Measurements from ENCODE around the gene MGAT4A.
"Not testable (repeated sequence)": the region's sequence is repeated elsewhere in the genome, so short reads cannot be mapped to it uniquely, and the experiment has no call there.

Gene MGAT4A

GRCh38 chr2:98601532-98602132 lies 129.3 kb downstream of the MGAT4A start:
- Histone ChIP-seq H3K9ac (ENCODE audit: low read length) (no peak overlapping the region), H3K9me3 (ENCODE audit: control insufficient read depth, low read length) (no peaks in the 10 kb centered on the region), H3K36me3 (ENCODE audit: control insufficient read depth, insufficient read depth, low read length) (peaks cover 7% of the 10 kb centered on the region), H3K27me3 (ENCODE audit: control insufficient read depth, insufficient read depth, low read length) (no peaks in the 10 kb centered on the region), H3K4me3 (ENCODE audit: low read length) (no peak overlapping the region), H3K4me1 (ENCODE audit: control insufficient read depth, insufficient read depth, low read length) (peaks cover 2% of the 10 kb centered on the region)

- Histone ChIP-seq H3K4me3 (ENCODE audit: low read length) (no peak overlapping the region), H3K4me1 (ENCODE audit: control insufficient read depth, insufficient read depth, low read length) (no peaks in the 10 kb centered on the region), H3K9ac (ENCODE audit: low read length) (no peak overlapping the region), H3K27me3 (ENCODE audit: control insufficient read depth, insufficient read depth, low read length) (no peaks in the 10 kb centered on the region), H3K36me3 (ENCODE audit: control insufficient read depth, insufficient read depth, low read length) (peaks cover 7% of the 10 kb centered on the region), H3K9me3 (ENCODE audit: control insufficient read depth, low read length) (no peaks in the 10 kb centered on the region)
These were observed 132.0 kb downstream of the MGAT4A start for GRCh38 chr2:98598781-98599428.

GRCh38 chr2:98594665-98595064 lies 136.3 kb downstream of the MGAT4A start:
- not testable (repeated sequence) for H3K4me1 ChIP-seq (ENCODE audit: control insufficient read depth, insufficient read depth, low read length); H3K4me3 ChIP-seq (ENCODE audit: low read length); H3K9ac ChIP-seq (ENCODE audit: low read length); H3K9me3 ChIP-seq (ENCODE audit: control insufficient read depth, low read length); H3K36me3 ChIP-seq (ENCODE audit: control insufficient read depth, insufficient read depth, low read length); H3K27me3 ChIP-seq (ENCODE audit: control insufficient read depth, insufficient read depth, low read length)

- no peak overlapping the region for H3K4me3 ChIP-seq (ENCODE audit: low read length)
- H3K36me3 ChIP-seq (ENCODE audit: control insufficient read depth, insufficient read depth, low read length): no peaks in the 10 kb centered on the region
- no peaks in the 10 kb centered on the region for H3K27me3 ChIP-seq (ENCODE audit: control insufficient read depth, insufficient read depth, low read length)
- no peaks in the 10 kb centered on the region for H3K9me3 ChIP-seq (ENCODE audit: control insufficient read depth, low read length)
- no peak overlapping the region for H3K9ac ChIP-seq (ENCODE audit: low read length)
- no peaks in the 10 kb centered on the region for H3K4me1 ChIP-seq (ENCODE audit: control insufficient read depth, insufficient read depth, low read length)
These were observed 138.4 kb downstream of the MGAT4A start for GRCh38 chr2:98592565-98592964.

GRCh38 chr2:98589489-98589888 lies 141.4 kb downstream of the MGAT4A start:
- Histone ChIP-seq H3K27me3 (ENCODE audit: control insufficient read depth, insufficient read depth, low read length) (no peaks in the 10 kb centered on the region), H3K4me1 (ENCODE audit: control insufficient read depth, insufficient read depth, low read length) (peaks cover 9% of the 10 kb centered on the region), H3K4me3 (ENCODE audit: low read length) (no peak overlapping the region), H3K9ac (ENCODE audit: low read length) (no peak overlapping the region), H3K9me3 (ENCODE audit: control insufficient read depth, low read length) (no peaks in the 10 kb centered on the region), H3K36me3 (ENCODE audit: control insufficient read depth, insufficient read depth, low read length) (no peaks in the 10 kb centered on the region)

- peaks cover 13% of the 10 kb centered on the region for H3K4me1 ChIP-seq (ENCODE audit: control insufficient read depth, insufficient read depth, low read length)
- no peak overlapping the region for H3K9ac ChIP-seq (ENCODE audit: low read length)
- no peaks in the 10 kb centered on the region for H3K36me3 ChIP-seq (ENCODE audit: control insufficient read depth, insufficient read depth, low read length)
- no peak overlapping the region for H3K4me3 ChIP-seq (ENCODE audit: low read length)
- no peaks in the 10 kb centered on the region for H3K27me3 ChIP-seq (ENCODE audit: control insufficient read depth, insufficient read depth, low read length)
- H3K9me3 ChIP-seq (ENCODE audit: control insufficient read depth, low read length): no peaks in the 10 kb centered on the region
These were observed 142.0 kb downstream of the MGAT4A start for GRCh38 chr2:98588880-98589431.

GRCh38 chr2:98586551-98587140 lies 144.3 kb downstream of the MGAT4A start:
- Histone ChIP-seq H3K4me1 (ENCODE audit: control insufficient read depth, insufficient read depth, low read length) (peaks cover 21% of the 10 kb centered on the region), H3K4me3 (ENCODE audit: low read length) (no peak overlapping the region), H3K9me3 (ENCODE audit: control insufficient read depth, low read length) (no peaks in the 10 kb centered on the region), H3K36me3 (ENCODE audit: control insufficient read depth, insufficient read depth, low read length) (no peaks in the 10 kb centered on the region), H3K27me3 (ENCODE audit: control insufficient read depth, insufficient read depth, low read length) (no peaks in the 10 kb centered on the region), H3K9ac (ENCODE audit: low read length) (no peak overlapping the region)

- Histone ChIP-seq H3K27me3 (ENCODE audit: control insufficient read depth, insufficient read depth, low read length) (no peaks in the 10 kb centered on the region), H3K9ac (ENCODE audit: low read length) (no peak overlapping the region), H3K4me3 (ENCODE audit: low read length) (no peak overlapping the region), H3K9me3 (ENCODE audit: control insufficient read depth, low read length) (no peaks in the 10 kb centered on the region), H3K36me3 (ENCODE audit: control insufficient read depth, insufficient read depth, low read length) (no peaks in the 10 kb centered on the region), H3K4me1 (ENCODE audit: control insufficient read depth, insufficient read depth, low read length) (peaks cover 21% of the 10 kb centered on the region)
These were observed 145.5 kb downstream of the MGAT4A start for GRCh38 chr2:98585386-98585785.

GRCh38 chr2:98583816-98584618 lies 146.9 kb downstream of the MGAT4A start:
- Histone ChIP-seq H3K4me3 (ENCODE audit: low read length) (peak overlapping the region; percentile 4), H3K27me3 (ENCODE audit: control insufficient read depth, insufficient read depth, low read length) (no peaks in the 10 kb centered on the region), H3K4me1 (ENCODE audit: control insufficient read depth, insufficient read depth, low read length) (peaks cover 21% of the 10 kb centered on the region), H3K9ac (ENCODE audit: low read length) (peak overlapping the region; percentile 36), H3K36me3 (ENCODE audit: control insufficient read depth, insufficient read depth, low read length) (no peaks in the 10 kb centered on the region), H3K9me3 (ENCODE audit: control insufficient read depth, low read length) (no peaks in the 10 kb centered on the region)

GRCh38 chr2:98583276-98583675 lies 147.7 kb downstream of the MGAT4A start:
- H3K36me3 ChIP-seq (ENCODE audit: control insufficient read depth, insufficient read depth, low read length): no peaks in the 10 kb centered on the region
- no peak overlapping the region for H3K9ac ChIP-seq (ENCODE audit: low read length)
- H3K4me3 ChIP-seq (ENCODE audit: low read length): no peak overlapping the region
- H3K4me1 ChIP-seq (ENCODE audit: control insufficient read depth, insufficient read depth, low read length): peaks cover 21% of the 10 kb centered on the region
- no peaks in the 10 kb centered on the region for H3K9me3 ChIP-seq (ENCODE audit: control insufficient read depth, low read length)
- no peaks in the 10 kb centered on the region for H3K27me3 ChIP-seq (ENCODE audit: control insufficient read depth, insufficient read depth, low read length)

- peaks cover 21% of the 10 kb centered on the region for H3K4me1 ChIP-seq (ENCODE audit: control insufficient read depth, insufficient read depth, low read length)
- no peaks in the 10 kb centered on the region for H3K36me3 ChIP-seq (ENCODE audit: control insufficient read depth, insufficient read depth, low read length)
- no peaks in the 10 kb centered on the region for H3K27me3 ChIP-seq (ENCODE audit: control insufficient read depth, insufficient read depth, low read length)
- H3K9me3 ChIP-seq (ENCODE audit: control insufficient read depth, low read length): no peaks in the 10 kb centered on the region
- H3K4me3 ChIP-seq (ENCODE audit: low read length): no peak overlapping the region
- H3K9ac ChIP-seq (ENCODE audit: low read length): no peak overlapping the region
These were observed 148.4 kb downstream of the MGAT4A start for GRCh38 chr2:98582523-98582922.
